NCI-H2196 treated with DMSO at 0.1 percent for 48 hours (cell line): ENCODE data around the gene POFUT2.

Experiments used
- DNase-seq: peaks from one replicate; lab custom pipeline; 2025; ENCODE audit not compliant: unreplicated experiment; lab: John Stamatoyannopoulos, UW

POFUT2 gene, protein sequence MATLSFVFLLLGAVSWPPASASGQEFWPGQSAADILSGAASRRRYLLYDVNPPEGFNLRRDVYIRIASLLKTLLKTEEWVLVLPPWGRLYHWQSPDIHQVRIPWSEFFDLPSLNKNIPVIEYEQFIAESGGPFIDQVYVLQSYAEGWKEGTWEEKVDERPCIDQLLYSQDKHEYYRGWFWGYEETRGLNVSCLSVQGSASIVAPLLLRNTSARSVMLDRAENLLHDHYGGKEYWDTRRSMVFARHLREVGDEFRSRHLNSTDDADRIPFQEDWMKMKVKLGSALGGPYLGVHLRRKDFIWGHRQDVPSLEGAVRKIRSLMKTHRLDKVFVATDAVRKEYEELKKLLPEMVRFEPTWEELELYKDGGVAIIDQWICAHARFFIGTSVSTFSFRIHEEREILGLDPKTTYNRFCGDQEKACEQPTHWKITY

DNA sequence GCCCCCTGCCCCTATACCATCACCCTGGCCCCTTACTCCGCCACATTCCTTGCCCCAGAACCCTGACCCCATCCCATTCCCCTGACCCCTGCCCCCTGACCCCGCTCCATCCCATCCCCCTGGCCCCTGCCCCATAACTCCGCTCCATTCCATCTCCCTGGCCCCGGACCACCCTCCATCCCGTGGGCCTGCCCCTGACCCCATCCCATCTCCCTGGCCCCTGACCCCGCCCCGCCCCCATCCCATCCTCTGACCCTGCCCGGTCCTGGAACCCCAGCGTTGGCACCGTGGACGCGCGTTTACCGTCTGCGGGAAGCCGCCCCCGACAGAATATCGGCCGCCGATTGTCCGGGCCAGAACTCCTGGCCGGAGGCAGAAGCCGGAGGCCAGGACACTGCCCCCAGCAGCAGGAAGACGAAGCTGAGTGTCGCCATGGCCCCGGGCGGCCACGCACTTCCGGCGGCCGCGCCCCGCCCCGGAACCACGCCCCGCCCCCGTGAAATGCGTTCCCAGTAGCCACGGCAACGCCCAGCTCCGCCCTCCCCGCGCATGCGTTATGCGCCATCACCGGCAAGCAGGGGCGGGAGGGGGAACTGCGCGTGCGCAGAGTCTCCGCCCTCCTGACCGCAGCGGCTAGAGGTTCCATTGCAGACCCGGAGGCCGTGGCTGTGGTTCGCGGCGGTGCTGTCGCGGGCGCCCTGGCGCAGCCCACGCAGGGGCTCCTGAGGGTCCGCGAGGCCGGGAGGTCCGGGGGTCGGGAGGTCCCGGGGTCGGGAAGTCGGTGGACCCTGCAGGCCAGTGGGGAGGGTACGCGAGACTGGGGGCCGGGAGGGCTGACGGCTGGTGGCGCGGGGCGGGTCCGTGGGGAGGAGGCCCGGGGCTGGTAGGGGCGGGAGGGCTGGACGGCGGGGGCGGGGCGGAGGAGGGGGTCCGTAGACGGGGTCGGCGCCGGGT is at the start of gene POFUT2:
TSS of gene POFUT2 (minus strand) at position 458 of the 954 bp plus-strand sequence. CDS start at position 434, 24 bp downstream.
- peak; percentile 84 for DNase-seq

DNA sequence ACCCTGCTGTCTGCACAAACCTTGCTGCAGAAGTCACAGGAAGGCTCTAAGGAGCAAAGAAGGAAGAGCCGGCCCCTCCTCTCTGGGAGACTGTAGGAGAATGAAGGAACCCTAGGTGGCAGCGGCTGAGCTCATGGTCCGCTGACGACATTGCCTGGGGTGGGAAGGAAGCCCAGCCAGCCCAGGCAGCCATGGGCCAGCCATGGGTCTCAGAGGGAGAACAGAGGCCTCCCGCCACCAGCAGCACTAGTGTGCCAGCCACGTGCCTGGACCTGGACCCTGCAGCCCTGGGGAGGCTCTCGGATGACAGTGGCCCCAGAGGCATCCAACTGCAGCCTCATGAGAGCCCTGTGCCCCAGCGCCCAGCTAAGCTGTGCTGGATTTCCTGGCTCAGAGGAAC is 49.2 kb upstream of the POFUT2 start:
- no peak for DNase-seq

DNA sequence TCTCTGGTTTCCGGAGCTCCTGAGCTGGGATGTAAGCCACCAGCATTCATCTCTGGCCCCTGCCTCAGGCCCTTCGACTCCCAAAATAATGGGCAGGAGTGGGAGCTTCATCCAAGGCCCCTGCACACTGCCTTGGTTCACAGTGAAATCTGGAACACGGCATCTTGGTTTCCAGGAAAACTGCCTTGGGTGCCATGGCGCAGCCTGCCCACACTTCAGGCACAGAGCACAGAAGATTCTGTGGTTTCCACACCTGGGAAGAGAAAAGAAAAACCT is 48.8 kb upstream of the POFUT2 start:
- DNase-seq = no peak

DNA sequence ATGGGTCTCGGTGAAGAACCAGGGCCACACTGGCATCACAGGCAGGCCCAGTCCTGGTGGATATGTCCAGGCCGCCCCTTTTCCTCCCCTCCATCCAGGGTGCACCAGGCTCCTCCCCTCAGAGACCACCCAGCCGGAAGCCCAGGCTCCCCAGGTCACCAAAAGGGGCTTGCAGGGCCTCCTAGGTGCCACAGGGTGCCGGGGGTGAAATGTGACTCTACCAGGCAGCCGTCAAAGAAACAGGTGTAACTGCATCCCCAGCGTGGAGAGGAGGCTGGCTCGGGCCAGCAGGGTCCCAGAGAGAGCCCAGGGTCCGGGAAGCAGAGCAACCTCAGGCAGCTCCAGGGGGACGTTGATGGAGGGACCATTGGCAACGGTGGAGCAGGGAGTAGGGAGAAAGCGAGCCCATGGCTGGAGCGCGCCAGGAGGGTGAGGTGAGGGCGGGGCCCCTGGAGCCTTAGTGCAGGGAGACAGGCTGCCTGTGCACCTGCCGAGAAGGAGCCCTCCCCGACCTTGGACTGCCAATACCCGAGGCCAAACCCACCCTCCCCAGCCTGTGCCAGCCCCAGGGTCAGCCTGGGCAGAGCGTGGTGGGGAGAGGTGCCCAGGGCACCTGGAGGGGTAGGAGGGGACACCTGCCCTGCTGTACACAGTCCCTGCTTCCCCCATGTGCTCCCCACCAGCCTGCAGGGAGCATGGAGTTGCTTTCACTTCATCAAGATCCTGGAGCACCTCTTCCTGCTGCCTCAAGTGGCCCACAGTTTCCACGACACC is 48.3 kb upstream of the POFUT2 start:
- no peak for DNase-seq

DNA sequence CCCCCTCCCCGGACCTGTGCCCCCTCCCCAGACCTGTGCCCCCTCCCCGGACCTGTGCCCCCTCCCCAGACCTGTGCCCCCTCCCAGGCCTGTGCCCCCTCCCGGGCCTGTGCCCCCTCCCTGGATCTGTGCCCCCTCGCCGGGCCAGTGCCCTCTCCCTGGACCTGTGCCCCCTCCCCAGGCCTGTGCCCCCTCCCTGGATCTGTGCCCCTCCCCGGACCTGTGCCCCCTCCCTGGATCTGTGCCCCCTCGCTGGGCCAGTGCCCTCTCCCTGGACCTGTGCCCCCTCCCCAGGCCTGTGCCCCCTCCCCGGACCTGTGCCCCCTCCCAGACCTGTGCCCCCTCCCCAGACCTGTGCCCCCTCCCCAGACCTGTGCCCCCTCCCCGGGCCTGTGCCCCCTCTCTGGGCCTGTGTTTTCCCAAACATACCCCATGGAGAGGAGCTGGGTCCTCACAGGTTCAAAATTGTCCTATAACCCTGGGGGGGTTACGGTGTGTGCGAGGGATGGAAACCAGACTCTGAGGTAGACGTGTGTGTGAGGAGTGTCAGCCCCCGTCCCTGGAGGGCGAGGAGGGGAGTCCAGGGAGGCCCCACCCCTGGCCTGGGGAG is 47.6 kb upstream of the POFUT2 start:
- DNase-seq = no peak

DNA sequence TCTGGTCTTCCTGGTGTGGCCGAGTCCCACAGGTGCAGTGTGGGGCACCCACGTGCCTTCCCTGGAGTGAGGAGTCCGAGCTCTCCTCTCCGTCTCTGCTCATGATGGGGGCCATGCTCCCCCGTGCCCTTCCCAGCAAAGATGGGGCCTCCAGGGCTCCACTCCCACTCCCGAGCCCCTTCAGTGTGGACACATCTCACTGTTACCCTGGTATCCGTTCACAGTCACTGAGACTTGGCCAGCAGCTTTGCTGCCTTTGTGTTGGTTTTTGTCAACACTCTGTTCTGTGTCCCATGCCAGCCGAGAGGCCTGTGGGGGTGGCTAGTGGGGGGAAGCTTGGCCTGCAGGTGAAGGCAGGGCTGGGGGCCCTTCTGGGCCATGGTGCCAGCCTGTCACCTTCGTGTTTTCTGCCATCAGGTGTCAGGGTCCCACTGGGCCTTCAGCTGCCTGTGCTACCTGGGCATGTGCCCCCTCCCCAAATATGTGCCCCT is 46.9 kb upstream of the POFUT2 start:
- no peak for DNase-seq

DNA sequence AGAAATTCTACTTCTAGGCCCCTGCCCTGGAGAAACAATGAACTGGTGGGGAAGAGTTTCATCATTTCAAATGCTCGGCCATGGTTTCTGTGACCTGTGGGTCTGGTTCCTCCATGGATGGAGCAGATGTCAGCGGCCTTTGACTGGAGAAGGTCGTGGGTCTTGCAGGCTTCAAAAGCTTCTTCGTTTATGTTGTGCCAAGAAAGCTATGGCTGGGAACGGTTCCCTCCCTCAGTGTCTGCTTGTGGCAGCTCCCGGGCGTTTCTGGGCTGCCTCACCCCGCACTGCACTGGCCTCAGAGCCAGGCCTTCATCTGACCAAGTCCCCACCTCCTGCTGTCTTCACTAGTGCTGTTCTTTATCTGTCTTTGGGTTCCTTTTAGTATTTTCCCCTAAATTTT is 46.4 kb upstream of the POFUT2 start:
- no peak for DNase-seq

DNA sequence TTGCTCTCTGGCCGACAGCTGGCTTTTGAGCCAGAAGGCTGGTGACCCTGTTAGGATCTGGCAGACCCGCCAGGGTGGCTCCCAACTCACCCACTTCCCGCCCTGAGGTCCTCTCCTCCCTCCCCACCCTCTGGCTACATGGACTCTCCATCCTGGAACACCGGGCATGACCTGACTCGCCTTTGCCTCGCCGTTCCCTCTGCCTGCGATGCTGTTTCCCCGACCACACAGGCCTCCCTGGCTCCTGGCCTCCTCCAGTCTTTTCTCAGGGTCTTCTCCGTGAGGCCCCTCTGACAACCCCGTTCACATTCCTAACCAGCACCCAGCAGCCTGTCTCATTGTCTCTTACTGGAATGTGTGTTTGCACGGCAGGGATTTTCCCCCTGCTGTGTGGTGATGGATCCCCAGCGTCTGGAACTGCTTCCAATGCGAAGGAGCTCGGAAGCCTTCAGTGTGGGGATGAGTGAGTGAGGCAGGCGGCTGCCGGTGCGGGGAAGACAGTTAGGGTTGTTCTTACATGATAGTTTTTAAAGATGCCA is 46.0 kb upstream of the POFUT2 start:
- DNase-seq = no peak

DNA sequence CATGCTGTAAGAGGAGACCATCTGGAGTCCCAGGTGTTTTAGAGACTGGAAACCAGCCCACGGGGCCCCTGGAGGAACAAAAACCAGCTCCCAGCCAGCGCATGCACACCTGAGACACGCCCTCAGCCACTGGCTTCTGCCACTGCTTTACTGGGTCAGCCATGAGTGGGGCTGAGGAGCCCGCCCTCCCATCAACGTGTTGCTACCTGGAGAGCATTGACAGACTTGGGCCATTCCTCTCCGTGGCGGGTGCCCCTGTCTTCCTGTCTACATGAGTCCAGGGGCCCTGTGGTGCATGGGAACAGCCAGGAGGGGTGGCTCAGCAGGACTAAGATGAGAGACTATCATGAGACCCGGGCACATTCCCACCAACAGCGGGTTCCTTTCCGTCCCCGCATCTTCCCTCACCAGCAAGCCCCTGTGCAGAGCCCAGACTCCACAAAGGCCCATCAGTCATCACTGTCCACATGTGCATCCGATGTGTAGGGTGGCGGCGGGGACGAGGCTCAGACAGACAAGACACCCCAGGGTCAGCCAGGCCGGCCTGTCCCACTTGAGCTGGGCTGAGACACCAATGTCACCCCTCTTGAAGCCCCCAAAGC is 45.4 kb upstream of the POFUT2 start:
- DNase-seq = no peak

DNA sequence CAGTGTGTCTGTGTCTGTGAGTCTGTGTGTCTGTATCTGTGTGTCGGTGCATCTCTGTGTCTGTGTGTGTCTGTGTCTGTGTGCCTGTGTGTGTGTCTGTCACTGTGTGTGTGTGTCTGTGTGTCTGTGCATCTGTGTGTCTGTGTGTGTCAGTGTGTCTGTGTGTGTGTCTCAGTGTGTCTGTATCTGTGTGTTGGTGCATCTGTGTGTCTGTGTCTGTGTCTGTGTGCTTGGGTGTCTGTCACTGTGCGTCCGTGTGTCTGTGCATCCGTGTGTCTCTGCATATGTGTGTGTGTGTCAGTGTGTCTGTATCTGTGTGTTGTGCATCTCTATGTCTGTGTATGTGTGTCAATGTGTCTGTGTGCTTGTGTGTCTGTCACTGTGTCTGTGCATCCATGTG is 44.7 kb upstream of the POFUT2 start:
- DNase-seq = no peak

DNA sequence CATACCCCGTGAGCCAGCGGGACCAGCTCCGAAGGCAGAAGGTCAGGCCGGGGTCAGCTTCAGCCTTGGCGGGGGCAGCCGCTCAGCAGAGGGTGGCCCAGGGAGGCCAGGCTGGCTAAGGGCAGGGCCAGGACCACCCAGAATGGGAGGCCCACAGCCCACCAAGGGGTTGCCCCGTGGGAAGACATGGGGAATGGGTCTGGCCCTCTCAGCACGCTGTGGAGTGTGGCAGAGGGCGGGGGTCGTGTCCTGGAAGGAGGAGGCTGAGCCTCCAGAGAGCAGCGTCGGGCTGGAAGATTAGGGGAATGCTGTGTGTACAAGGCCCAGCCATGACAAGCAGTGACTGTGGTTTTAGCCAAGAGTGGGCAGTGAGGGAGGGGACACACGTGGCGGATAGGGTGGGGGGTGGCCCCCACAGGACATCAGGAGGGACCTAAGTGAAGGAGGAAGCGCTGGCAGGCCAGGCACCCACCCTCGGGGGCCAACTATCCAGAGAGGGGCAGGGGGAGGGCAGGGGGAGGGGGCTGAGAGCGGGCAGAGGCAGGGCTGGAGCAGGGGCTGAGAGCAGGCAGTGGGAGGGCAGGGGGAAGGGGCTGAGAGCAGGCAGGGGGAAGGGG is 43.9 kb upstream of the POFUT2 start:
- no peak for DNase-seq

DNA sequence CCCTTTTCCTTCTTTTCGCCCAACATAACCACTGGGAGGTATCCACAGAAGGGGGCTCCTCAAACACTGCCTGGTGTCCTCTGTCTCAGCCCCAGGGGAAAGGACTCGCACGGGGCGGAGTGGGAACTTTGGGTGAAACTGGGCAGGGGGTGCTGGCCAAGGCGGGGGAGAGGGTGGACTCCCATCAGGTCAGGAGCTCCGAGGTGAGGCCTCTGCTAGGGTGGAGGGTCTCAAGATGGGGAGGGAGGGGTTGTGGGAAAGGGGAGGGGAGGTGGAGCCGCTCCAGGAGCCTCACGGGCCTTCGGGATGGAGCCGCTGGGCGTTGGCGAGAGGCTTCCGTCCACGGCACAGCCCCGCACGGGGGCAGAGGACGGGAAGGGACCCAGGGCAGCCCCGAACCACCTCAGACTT is 43.2 kb upstream of the POFUT2 start:
- no peak for DNase-seq

DNA sequence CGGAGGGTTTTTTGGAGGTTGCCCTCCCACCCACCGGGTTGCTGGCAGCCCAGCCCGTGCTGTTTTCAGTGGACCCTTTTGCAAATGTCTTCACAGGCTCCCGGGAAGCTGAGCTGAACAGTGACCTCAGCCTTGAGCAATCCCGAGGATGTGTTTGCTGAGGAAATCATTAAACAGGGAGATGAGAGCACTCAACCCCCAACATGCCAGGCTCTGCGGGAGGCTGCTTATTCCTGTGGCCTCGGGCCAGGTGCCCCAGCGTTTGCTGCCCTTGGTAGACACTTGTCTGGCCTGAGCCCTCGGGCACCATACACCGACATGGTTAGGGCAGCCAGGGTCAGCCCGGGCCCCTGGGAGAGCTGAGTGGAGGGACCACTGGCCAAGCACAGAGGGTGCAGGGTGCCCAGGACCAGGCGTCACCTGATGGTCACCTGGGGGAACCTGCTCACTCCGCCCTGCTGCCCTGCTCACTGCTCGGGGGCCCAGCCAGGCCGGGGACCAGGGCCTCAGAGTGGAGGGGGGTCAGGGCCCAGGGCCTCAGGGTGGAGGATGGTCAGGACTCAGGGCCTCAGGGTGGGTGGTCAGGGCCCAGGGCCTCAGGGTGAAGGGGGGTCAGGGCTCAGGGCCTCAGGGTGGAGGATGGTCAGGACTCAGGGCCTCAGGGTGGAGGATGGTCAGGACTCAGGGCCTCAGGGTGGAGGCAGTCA is 42.5 kb upstream of the POFUT2 start:
- DNase-seq = peak; percentile 45

DNA sequence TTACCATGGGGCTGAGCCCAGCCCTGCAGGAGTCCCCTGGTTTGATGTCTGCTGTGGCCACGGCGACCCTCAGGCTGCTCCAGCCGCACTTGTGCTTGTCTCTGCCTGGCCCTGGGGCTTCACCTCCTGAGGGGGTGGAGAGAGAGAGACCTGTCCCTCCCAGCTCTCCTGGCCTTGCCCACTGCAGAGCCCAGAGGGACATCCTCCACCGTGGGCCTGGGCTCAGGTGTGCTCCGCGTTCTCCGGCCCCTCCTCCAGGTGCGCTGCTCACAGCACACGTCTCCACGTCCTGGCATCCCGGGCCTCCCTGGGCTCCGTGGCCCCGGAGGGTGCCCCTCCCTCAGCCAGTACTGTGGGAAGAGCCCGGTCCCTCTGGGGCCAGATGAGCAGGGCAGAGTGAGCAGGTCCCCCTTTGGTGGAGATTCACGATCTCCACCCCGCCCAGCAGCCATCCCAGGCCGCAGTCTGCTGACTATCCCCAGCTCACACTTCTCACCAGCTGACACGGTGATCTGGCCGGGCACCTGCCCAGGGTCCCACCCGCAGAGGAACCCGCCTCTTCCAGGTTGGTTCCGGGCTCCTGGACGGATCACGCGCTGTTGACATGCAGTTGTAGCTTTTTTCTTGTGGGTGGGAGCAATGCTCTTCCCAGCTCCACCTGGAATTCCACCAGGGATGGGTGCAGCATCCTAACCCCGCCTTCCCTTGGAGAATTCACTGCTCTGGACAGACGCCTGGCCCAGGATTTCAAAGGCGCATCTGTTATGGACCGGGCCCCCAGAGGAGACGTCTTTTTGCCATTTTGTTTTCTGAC is 41.8 kb upstream of the POFUT2 start:
- DNase-seq = no peak

DNA sequence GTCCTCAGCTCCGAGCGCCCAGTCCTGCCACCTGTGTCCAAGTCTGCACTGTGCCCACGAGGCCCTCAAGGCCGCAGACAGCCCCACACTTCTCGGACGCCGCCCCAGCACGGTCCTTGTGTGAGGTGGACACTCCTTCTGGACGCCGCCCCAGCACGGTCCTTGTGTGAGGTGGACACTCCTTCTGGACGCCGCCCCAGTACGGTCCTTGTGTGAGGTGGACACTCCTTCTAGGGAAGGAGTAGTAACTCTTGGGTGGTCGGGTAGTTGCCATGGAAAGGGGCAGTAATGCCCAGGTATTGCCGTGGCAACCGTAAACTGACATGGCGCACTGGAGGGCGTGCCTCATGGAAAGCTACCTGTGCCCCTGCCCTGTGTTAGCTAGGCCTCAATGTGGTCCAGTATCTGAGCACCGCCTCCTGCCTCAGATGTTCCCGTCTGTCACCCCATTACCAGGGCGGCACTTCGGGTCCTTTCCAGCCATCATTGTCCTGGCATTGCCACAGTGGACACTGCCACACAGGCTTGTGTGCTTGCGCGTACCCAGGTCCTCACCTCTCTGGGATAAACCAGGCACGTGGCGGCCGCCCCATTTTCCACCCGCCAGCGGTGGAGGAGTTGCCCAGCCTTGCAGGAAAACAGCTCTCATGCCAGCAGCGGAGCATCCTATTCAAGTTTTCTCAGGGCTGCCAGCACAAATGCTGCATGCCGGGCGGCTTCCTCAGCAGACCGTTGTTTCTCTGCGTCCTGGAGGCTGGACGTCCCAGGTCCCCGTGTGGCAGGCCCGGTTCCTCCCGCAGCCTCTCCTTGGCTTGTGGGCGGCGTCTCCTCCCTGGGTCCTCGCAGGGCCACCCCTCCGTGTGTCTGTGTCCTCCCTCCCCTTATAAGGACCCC is 40.8 kb upstream of the POFUT2 start:
- no peak for DNase-seq

DNA sequence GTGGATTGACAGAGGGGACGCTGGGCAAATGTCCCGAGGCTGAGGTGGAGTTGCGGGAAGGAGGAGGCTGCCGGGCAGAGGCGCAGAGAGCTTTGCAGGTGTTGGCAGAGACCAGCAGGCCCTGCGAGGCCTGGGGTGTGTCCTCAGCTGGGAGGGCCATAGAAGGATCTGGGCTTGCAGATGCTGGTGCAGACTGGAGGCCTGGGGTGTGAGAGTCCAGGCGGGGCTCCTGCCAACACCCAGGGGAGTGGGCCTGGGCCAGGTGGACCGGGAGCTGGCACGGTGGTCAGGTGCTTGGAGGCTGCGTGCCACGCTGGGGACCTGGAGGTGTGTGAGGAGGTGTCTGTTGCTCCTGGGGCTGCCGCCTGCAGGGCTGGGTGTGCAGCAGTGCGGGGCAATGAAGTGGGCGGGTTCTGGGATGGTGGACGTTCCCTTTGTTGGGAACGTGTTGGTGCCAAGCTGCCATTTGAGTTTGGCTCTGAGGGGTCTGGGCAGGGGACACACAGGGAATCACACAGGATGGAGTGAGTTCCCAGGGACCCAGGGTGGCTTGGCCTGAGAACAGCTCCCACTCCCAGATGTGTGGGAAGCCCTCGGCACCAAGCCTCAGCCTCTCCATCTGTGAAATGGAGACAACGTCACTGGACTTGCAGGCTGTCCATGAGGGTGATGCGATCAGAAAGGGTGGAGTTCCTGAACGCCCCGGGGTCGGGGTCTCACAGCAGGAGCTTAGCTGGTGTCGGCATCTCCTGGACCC is 39.9 kb upstream of the POFUT2 start:
- no peak for DNase-seq
